IPS DF 19.7 (cell line): ENCODE data around the gene POLD3.

ENCODE experiments used
- DNase-seq: peaks from one replicate; pipeline ENCODE4 v3.0.0-alpha.2; 2013; ENCODE audit warnings: low read depth, low spot score

The POLD3 gene

GRCh38 chr11:74672956-74673692 is 80.7 kb downstream of the POLD3 start:
- DNase-seq: no peak

DNA sequence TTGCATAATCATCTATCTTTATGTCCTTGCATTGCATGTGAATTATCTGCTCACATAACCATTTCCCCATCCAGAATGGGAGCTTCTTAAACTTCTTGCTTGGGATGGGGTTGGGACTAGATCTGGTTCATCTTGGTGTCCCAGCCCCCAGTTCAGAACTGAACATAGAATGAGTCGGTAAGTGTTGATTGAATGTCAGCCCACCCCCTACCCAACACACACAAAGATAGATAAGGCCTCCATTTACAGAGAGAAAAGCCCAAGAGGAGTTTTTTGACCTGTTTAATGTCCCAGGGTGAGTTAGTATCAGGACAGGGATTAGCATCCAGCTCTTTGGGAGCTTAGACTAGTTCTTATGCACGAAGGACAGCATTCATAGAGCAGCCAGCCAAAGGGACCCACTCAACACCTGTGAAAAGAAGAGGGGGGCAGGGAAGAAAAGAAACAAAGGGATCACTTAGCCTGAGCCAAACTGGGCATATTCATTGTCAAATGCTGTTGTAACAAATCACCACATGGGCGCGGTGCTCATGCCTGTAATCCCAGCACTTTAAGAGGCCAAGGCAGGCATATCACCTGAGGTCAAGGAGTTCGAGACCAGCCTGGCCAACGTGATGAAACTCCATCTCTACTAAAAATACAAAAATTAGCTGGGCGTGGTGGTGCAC is 81.4 kb downstream of the POLD3 start:
- no peak for DNase-seq

DNA sequence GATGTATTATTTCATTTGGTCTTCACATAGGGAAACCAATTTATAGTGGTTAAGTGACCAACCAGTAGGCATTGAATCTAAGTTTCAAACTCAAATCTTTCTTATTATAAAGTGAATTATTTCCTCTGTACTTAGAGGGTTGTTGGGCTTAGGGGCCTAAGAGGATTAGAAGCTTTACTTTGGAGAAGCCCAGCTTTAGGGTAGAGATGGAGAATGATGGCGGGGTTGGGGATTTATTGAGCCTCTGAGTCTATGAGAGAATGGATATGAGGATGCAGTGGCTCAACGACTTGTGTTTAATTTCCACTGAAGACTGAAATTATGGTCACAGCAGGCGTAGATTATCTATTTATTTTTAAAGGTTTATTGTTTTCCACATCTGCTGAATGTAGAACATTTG is 83.4 kb downstream of the POLD3 start:
- DNase-seq: no peak

- DNase-seq: no peak
These were observed 84.2 kb downstream of the POLD3 start for GRCh38 chr11:74676596-74676995.

DNA sequence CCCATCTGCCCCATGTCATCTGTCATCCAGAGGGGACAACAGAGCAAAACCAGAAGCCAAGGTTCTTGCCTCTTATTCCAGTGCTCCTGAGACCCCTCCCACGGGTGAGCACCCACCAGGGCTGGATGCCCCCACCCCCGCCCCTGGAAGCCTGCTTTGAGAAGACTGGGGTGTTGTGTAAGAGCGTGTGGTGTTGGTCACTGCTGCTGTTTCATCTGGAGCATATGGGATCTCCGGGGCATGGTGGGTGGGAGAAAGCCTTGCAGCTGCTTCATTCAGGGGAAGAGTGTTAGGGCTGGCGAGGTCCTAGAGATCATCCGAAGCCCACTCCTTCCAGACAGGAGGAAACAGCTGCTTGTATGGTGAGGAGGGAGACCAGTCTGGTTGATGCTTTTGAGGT is 84.7 kb downstream of the POLD3 start:
- no peak for DNase-seq

- DNase-seq: no peak
These were observed 85.7 kb downstream of the POLD3 start for GRCh38 chr11:74678041-74678440.

GRCh38 chr11:74678591-74679512 is 86.5 kb downstream of the POLD3 start:
- DNase-seq: no peak

GRCh38 chr11:74679513-74679865 is 87.1 kb downstream of the POLD3 start:
- no peak for DNase-seq

- no peak for DNase-seq
These were observed 87.8 kb downstream of the POLD3 start for GRCh38 chr11:74680035-74680671.

- DNase-seq: no peak
These were observed 88.5 kb downstream of the POLD3 start for GRCh38 chr11:74680703-74681531.

DNA sequence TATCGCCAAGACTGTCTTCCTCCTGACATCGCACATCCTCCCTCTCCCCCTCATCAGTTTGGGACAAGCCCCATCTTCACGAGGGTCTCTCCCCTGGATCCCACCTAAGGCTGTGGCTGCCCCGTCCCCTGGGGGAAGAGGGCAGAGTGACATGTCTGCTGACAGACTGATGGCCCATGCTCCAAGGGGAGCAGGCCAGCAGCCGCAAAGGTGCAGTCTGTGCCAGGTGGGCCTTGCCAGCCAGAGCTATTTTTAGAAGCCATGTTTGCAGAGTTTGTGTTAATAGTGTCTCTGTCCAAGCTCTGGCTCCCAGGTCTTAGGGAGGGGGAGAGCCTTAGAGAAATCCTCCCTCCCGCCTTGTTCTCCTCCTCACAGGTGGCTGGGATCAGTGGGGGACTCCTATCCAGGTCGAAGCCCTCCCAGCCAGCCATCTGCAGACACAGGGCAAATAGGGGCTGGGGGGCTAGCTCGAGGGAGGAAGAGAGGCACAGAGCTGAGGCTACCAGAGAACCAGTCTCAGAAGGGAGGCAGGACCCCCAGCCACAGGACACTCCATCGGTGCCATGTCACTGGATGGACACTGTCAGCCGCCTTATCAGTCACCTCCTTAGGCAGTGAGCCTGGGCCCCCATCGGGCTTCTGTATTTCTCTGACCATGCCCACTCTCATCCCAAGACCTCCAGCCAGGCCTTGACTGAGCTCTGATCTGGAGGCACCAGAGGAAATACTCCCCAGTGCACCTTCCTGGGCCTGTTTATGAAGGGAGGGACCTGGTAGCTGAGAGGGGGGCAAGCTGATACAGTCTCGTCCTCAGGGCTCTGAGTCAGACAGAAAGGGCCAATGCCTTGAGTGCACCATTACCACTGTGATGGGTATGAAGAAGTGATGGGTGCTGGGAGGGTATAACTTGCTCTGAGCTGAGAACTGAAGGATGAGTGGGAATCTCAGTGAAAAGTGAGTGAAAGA is 89.6 kb downstream of the POLD3 start:
- DNase-seq: no peak

DNA sequence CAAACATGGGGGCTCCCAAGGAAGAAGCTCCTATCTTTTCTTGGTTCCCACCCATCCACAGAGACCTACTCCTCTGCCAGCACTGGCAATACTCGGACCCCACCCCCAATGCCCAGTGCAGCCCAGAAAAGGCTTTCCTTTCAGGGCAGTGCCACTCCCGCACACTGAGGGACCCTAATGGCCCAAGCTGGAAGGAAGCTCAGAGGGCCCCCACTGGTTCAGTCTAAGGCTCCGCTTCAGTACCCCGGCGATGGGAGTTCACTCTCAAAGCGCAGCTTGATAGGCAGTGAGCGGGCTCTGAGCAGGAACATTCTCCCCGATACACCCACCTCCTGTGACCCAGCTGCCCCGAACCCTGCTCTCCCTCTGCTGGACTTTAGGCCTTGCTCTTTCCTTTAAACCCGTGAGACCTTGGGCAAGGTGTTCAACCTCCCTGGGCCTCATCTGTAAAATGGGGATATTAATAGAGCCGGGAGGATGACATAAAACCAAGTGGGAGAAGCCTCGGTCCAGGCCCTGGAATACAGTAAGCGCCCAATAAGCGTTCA is 90.4 kb downstream of the POLD3 start:
- no peak for DNase-seq

GRCh38 chr11:74683279-74683871 is 91.0 kb downstream of the POLD3 start:
- no peak for DNase-seq

DNA sequence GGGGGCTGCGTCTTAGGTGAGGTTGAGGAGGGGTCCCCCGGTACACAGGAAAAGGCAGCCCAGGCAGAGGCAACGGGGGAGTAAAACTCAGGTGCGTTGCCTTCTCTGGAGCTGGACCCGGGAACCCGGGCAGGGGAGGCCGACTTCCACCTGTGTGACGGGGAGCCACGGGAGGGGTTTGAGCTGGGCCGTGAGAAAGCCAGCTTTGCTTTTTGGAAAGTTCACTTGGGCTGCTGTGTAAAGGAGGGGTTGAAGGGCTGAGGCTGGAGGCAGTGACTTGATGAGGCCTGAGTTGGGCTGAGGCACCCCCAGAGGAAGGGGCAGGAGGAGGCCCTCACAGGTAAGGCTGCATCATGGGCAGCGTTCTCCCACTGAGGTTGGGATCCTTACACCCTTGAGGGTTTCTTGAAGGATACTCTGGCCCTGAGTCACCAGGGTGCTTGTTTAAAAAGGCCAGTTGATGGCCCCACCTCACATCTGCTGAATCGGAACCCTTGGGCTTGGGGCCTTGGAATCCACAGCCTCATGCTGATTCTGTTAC is 91.6 kb downstream of the POLD3 start:
- DNase-seq: no peak

DNA sequence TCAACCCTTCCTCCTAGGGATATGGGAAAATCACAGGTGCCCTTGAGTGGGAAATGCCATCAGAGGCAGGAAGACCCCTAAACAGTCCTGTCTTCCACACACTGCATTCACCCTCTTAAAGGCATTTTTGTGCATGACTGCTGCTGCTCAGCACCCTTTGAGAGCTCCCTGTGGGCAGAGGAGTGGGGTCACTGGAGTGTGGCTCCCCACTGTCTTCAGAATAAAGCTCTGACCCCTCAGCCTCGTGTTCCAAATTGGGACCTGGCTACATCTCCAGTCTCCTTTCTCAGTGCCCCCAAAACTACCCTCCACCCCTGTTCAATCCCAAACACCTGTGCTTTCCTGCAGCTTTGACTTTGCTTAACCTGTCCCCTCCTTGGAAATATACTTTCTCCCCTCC is 92.3 kb downstream of the POLD3 start:
- no peak for DNase-seq

GRCh38 chr11:74685338-74685737 is 93.0 kb downstream of the POLD3 start:
- DNase-seq: no peak

- no peak for DNase-seq
These were observed 93.5 kb downstream of the POLD3 start for GRCh38 chr11:74685905-74686304.

DNA sequence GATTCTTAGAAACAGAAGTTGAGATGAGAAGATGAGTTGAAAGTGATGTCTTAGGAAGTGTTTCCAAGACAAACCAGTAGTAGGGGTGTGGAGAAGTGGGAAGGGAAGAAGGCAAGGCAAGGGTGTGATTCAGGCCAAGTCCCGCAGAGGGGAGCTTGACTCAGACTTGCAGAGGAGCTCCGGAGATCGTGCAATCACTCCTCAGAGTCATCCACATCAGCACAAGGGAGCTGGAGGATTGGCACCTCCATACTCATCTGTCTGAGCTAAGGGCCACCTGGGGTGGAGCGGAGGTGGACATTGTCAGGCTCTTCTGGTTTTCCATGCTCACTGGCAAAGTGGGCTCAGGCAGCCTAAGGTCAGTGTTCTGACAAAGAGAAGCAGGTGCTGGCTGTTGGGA is 94.4 kb downstream of the POLD3 start:
- no peak for DNase-seq
